ENCODE measurements around the gene COL5A1. TPM values are rescaled to one million over a fixed set of nuclear protein-coding genes. Genes with fewer than 3 reads are reported as not detected.

COL5A1 gene
- polyA plus RNA-seq, 3 donors: 0.01 TPM; not detected in 2

DNA sequence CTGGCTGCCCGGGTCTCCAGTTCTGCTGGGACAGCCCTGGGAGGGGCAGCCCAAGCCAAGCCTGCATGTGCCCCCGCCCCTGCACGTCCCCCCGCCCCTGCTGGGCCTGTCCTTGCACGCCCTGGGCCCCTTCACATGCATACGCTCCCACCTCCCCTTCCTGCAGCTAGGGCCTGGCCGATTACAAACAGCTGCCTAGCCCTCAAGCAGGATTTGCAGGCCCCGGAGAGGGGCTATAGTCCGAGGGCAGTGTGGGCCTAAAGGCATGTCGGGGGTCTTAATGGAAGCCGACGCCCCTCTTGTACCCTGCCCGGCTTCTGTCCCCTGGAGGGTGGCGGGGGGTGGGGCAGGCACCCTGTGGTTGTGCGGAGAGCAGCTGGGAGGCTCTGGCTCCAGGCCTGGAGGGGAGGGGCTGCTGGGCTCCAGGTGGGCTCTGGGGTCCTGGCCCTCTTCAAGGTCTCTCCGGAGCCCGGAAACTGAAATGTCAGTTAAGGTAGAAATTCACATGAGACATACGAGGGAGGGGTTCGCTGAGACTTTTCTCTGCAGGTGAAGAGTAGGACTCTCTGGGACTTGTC lies 16.9 kb downstream of the COL5A1 start:
- H3K4me1 ChIP-seq (ENCODE audit: control insufficient read depth in 1 of 2, insufficient read depth in 2 of 2, low read length in 2 of 2): no peaks in the 10 kb centered on the region
- intact Hi-C loops (cut with micrococcal nuclease): no loop called here
- H3K27me3 ChIP-seq (ENCODE audit: control insufficient read depth in 2 of 2, insufficient read depth in 2 of 2, low read length in 2 of 2): no peaks in the 10 kb centered on the region
- no peak overlapping the region for H3K4me3 ChIP-seq (replicated peaks in 1 of 3; ENCODE audit: low read depth in 2 of 3, low read length in 3 of 3)
- Mint-ChIP-seq H3K4me1 (no peaks in the 10 kb centered on the region), H3K27ac (no peak overlapping the region), H3K27me3 (ENCODE audit: low read depth in 3 of 3) (peaks cover 1 to 5% (median 2%) of the 10 kb centered on the region in 3 donors), H3K9me3 (peaks cover 9 to 26% (median 15%) of the 10 kb centered on the region in 7 donors), H3K36me3 (no peaks in the 10 kb centered on the region), H3K4me3 (no peak overlapping the region)
- 95% methylated on average over 10 of the region's 19 CpGs for WGBS (ENCODE audit: insufficient coverage)
- TF ChIP-seq, protein P1, sequence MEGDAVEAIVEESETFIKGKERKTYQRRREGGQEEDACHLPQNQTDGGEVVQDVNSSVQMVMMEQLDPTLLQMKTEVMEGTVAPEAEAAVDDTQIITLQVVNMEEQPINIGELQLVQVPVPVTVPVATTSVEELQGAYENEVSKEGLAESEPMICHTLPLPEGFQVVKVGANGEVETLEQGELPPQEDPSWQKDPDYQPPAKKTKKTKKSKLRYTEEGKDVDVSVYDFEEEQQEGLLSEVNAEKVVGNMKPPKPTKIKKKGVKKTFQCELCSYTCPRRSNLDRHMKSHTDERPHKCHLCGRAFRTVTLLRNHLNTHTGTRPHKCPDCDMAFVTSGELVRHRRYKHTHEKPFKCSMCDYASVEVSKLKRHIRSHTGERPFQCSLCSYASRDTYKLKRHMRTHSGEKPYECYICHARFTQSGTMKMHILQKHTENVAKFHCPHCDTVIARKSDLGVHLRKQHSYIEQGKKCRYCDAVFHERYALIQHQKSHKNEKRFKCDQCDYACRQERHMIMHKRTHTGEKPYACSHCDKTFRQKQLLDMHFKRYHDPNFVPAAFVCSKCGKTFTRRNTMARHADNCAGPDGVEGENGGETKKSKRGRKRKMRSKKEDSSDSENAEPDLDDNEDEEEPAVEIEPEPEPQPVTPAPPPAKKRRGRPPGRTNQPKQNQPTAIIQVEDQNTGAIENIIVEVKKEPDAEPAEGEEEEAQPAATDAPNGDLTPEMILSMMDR (IDR thresholded peaks at IDR 0.05): no peak
- H2AFZ ChIP-seq (ENCODE audit: insufficient read depth, low read depth, low read length, poor library complexity, severe bottlenecking): no peak overlapping the region
- H4K20me1 ChIP-seq (ENCODE audit: insufficient read depth, low read length): no peaks in the 10 kb centered on the region
- H3K9ac ChIP-seq (ENCODE audit: insufficient read depth, low read length, poor library complexity, severe bottlenecking): no peak overlapping the region
- H3K4me2 ChIP-seq (replicated peaks; ENCODE audit: extremely low read depth, low read length, poor library complexity, severe bottlenecking): no peak overlapping the region
- peaks cover 12 to 15% of the 10 kb centered on the region in 2 donors for H3K9me3 ChIP-seq (replicated peaks in 1 of 2; ENCODE audit: control insufficient read depth in 1 of 2, insufficient read depth in 1 of 2, low read length in 2 of 2)
- H3K36me3 ChIP-seq (replicated peaks in 1 of 2; ENCODE audit: control insufficient read depth in 1 of 2, insufficient read depth in 2 of 2, low read length in 2 of 2): no peaks in the 10 kb centered on the region
- no peak for DNase-seq
- no peak overlapping the region for H3K27ac ChIP-seq (ENCODE audit: low read depth in 1 of 2, low read length in 2 of 2)
- no peaks in the 10 kb centered on the region for H3K79me2 ChIP-seq (ENCODE audit: insufficient read depth, low read length)

DNA sequence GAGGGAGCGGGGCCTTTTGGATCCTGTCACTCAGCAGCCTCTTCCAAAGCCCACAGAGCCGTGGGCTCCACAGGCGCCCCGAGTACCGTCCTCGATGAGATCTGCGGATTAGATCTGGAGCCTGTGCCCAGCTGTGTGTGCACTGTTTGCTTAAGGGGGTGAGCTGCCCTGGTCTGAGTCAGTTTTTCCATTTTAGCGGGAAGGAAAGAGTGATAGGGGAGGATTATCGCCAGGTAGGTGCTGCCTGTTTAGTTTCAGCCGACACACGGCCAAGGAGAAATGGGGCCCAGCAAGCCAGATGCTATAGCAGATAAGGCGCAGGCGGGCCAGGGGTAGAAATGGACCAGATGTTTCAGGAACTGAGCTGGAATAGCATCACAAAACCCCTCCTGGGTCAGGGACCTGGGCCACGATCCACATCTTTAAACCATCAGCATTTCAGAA lies 18.1 kb downstream of the COL5A1 start:
- H3K36me3 Mint-ChIP-seq: no peaks in the 10 kb centered on the region
- peaks cover 0 to 2% (median 2%) of the 10 kb centered on the region in 3 donors for H3K27me3 Mint-ChIP-seq (ENCODE audit: low read depth in 3 of 3)
- H3K27ac Mint-ChIP-seq: no peak overlapping the region
- Histone ChIP-seq H3K36me3 (replicated peaks in 1 of 2; ENCODE audit: control insufficient read depth in 1 of 2, insufficient read depth in 2 of 2, low read length in 2 of 2) (no peaks in the 10 kb centered on the region), H3K9me3 (replicated peaks in 1 of 2; ENCODE audit: control insufficient read depth in 1 of 2, insufficient read depth in 1 of 2, low read length in 2 of 2) (peaks cover 12 to 15% of the 10 kb centered on the region in 2 donors), H3K4me3 (replicated peaks in 1 of 3; ENCODE audit: low read depth in 2 of 3, low read length in 3 of 3) (no peak overlapping the region), H3K9ac (ENCODE audit: insufficient read depth, low read length, poor library complexity, severe bottlenecking) (no peak overlapping the region), H3K4me1 (ENCODE audit: control insufficient read depth in 1 of 2, insufficient read depth in 2 of 2, low read length in 2 of 2) (no peaks in the 10 kb centered on the region), H3K4me2 (replicated peaks; ENCODE audit: extremely low read depth, low read length, poor library complexity, severe bottlenecking) (no peak overlapping the region), H2AFZ (ENCODE audit: insufficient read depth, low read depth, low read length, poor library complexity, severe bottlenecking) (no peak overlapping the region), H3K27me3 (ENCODE audit: control insufficient read depth in 2 of 2, insufficient read depth in 2 of 2, low read length in 2 of 2) (no peaks in the 10 kb centered on the region), H4K20me1 (ENCODE audit: insufficient read depth, low read length) (no peaks in the 10 kb centered on the region), H3K27ac (ENCODE audit: low read depth in 1 of 2, low read length in 2 of 2) (no peak overlapping the region), H3K79me2 (ENCODE audit: insufficient read depth, low read length) (no peaks in the 10 kb centered on the region)
- WGBS (ENCODE audit: insufficient coverage): 88% methylated on average over 12 of the region's 14 CpGs
- TF ChIP-seq, protein P1 (IDR thresholded peaks at IDR 0.05): no peak
- no peak overlapping the region for H3K4me3 Mint-ChIP-seq
- DNase-seq: no peak
- no peaks in the 10 kb centered on the region for H3K4me1 Mint-ChIP-seq
- intact Hi-C loops (cut with micrococcal nuclease): loop anchor here in 1 of 2 donors (10.0 kb wide), 1 partner anchor 215 kb away; no protein-coding TSS in a partner anchor
- H3K9me3 Mint-ChIP-seq: peaks cover 9 to 26% (median 15%) of the 10 kb centered on the region in 7 donors

Measured in CD14-positive monocyte (primary cell).